B cell (primary cell): Measurements from ENCODE around the gene TMX1.

Source experiments
- EZH2 ChIP-seq: IDR thresholded peaks from 2 replicates; pipeline ENCODE4 v1.6.1; 2012; ENCODE audit warnings: borderline replicate concordance, low read depth, mild to moderate bottlenecking, moderate library complexity, low read length; ENCODE audit not compliant: insufficient read depth, poor library complexity, severe bottlenecking
- TF ChIP-seq, protein P1 (sequence below): fragments of 200-600 bp; IDR thresholded peaks from one replicate; pipeline ENCODE4 v1.8.0; 2022; ENCODE audit warnings: antibody characterized with exemption, mild to moderate bottlenecking

DNA sequence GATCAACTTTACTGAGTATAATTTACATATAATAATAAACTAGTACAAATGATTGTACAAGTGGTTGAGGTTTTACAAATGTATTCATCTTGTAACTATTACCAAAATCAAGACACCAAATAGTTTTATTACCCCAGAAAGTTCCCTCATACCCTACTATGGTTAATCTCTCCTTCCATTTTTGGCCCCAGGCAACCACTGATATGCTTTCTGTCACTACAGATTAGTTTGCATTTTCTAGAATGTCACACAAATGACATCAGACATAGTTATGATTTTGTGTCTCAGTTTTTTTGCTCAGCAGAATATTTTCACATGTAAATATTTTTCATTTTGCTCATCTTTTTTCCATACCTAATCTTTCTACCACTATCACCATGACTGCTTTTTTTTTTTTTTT is 49.1 kb downstream of the TMX1 start:
- TF ChIP-seq, protein P1, sequence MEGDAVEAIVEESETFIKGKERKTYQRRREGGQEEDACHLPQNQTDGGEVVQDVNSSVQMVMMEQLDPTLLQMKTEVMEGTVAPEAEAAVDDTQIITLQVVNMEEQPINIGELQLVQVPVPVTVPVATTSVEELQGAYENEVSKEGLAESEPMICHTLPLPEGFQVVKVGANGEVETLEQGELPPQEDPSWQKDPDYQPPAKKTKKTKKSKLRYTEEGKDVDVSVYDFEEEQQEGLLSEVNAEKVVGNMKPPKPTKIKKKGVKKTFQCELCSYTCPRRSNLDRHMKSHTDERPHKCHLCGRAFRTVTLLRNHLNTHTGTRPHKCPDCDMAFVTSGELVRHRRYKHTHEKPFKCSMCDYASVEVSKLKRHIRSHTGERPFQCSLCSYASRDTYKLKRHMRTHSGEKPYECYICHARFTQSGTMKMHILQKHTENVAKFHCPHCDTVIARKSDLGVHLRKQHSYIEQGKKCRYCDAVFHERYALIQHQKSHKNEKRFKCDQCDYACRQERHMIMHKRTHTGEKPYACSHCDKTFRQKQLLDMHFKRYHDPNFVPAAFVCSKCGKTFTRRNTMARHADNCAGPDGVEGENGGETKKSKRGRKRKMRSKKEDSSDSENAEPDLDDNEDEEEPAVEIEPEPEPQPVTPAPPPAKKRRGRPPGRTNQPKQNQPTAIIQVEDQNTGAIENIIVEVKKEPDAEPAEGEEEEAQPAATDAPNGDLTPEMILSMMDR, result no peak
- no peak for TF ChIP-seq EZH2
